DMS53 (cell line): Measurements from ENCODE around the gene MYT1.

ENCODE experiments used
- DNase-seq: peaks from one replicate; lab custom pipeline; 2025; lab: John Stamatoyannopoulos, UW

The MYT1 gene

GRCh38 chr20:64193058-64193457 lies 28.8 kb downstream of the MYT1 start:
- no peak for DNase-seq

DNA sequence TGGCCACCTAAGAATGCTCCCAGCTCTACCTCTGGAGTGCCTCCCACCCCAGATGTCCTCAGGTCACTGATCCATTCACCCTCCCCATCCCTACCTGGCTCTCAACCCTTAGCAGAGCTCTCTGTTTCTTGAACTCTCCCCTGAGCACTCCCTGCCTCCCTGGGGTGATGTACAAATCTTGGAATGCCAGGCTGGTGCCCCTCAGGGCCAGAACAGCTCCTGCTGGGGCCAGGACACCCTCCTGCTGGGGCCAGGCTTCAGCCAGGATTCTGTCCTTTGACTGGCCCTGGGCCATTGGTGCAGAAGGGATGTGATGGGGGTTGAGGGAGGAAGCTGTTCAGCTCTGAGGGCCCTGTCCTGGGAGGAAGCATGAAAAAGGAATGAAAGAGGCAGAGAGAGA lies 30.0 kb downstream of the MYT1 start:
- DNase-seq = no peak

GRCh38 chr20:64196309-64196708 lies 32.1 kb downstream of the MYT1 start:
- DNase-seq = no peak

DNA sequence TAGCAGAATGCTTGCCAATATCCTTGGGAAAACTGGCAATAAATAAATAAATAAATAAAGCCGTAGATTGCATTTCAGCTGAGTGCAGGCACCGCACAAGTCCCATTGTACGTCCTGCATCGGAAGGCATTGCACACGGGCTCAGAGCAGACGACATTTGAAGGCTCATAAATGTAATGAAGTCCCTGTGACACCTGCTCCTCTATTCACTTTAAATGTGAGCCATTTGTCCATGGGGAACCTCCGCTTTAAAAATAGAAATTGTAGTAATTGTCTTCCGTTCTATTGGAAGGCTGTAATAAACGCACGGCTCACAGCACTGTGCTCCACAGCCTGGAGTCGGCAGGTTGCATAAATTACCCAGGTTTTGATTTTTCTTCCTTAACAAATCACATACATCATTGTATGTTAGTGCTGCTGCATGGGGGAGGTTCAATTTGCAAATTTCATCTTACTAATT lies 32.6 kb downstream of the MYT1 start:
- no peak for DNase-seq

DNA sequence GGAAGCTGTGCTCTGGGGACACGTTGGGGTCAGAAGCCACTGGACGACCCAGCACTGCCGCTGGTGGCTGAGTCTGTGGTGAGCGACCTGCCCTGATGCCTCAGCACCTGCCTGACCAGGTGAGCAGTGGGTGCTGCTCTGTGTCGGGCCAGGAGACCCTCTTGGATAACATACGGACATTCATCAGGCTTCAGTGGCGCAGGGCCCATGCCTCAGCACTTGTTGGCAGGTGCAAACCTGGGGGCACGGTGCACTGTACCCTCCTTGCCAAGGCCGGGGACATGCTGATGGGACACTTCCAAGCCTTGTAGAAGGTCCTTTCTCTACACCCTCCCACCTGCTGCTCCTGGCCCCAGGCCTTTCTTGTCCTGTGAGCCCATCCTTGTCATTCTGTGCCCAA lies 34.1 kb downstream of the MYT1 start:
- DNase-seq = no peak

GRCh38 chr20:64199395-64199794 lies 35.1 kb downstream of the MYT1 start:
- no peak for DNase-seq

DNA sequence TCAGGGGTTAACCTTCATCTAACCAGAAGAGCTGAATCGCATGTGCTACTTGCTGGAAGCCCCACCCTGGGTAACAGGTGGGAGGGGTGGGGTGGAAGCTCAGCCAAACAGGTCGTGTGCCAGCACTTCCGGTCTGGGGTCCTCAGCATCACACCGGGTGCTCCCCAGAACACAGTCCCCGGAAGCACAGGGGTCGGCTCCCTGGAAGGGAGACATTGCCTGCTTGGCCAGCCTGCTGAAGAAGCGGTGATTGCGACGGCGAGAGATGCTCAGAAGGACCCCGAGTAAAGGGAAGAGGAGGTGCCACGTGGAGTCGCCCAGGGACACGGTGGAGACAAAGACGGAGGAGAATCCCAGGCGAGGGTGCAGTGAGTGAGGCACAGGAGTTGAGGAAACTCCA lies 36.5 kb downstream of the MYT1 start:
- DNase-seq = no peak

DNA sequence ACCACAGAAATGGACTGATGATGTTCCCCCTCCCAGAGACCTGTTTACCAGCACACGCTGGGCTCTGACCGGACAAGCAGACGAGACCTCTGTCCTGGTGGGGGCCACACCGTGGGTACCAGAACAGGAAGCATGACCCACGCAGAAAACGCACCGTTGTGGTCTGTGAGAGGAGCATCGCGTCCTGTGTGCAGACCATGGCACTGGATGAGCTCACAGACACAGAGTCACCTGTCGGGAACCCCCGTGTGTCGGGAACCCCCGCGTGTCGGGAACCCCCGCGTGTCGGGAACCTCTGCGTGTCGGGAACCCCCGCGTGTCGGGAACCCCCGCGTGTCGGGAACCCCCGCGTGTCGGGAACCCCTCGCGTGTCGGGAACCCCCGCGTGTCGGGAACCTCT lies 37.4 kb downstream of the MYT1 start:
- DNase-seq = no peak

- no peak for DNase-seq
Observed at GRCh38 chr20:64203037-64203777, 39.0 kb downstream of the MYT1 start.

- no peak for DNase-seq
Observed at GRCh38 chr20:64205611-64206026, 41.4 kb downstream of the MYT1 start.

DNA sequence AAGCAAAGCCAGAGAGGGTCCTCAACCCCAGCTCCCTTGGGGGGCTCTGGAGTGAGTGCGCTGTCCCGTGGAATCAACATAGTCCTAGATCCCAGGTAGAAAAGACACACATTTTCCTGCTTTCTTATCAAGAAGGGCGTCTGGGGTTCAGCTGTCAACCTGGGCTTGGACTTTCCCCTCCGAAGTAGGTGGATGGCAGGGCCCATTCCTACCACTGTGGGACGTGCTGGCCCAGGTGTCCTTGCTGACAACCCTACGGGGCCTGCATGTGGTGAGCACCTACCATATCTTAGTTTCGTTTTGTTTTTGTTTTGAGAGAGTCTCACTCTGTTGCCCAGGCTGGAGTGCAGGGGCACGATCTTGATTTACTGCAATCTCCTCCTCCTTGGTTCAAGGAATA lies 42.4 kb downstream of the MYT1 start:
- DNase-seq = no peak

DNA sequence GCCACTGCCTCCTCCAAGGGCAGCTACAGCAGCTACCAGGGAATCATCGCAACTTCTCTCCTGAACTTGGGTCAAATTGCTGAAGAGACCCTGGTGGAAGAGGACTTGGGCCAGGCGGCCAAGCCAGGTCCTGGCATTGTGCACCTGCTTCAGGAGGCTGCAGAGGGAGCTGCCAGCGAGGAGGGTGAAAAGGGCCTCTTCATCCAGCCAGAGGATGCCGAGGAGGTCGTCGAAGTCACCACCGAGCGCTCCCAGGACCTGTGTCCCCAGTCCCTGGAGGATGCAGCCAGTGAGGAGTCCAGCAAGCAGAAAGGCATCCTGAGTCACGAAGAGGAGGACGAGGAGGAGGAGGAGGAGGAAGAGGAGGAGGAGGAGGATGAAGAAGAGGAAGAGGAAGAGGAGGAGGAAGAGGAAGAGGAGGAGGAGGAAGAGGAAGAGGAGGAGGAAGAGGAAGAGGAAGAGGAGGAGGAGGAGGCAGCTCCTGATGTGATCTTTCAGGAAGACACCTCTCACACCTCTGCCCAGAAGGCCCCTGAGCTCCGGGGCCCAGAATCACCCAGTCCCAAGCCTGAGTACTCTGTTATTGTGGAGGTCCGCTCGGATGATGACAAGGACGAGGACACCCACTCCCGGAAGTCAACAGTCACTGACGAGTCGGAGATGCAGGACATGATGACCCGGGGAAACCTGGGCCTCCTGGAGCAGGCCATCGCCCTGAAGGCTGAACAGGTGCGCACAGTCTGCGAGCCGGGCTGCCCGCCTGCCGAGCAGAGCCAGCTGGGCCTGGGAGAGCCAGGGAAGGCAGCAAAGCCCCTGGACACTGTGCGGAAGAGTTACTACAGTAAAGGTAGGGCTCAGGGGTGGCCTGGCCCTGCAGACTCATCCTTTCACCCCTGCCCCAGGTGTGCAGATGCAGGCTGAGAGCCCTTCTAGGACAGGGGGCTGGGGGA lies 43.7 kb downstream of the MYT1 start:
- no peak for DNase-seq

DNA sequence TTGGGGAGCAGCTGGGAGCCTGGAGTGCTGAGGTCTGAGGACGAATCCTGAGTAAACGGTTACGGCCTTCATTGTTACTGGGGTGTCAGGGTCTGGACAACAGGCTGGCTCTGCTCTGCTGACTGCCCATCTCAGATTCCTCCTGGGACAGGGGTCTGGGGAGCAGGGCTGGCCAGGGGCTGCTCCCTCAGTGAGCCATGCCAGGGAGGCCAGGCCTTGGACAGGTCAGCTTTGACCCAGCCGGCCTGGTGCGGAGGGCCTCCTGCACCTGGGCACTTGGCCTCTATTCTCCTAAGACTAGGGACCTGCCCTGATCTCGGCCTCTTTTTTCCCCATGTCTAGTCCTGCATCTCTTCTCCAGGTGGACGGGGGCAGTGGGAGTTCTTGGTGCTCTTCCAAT lies 44.9 kb downstream of the MYT1 start:
- no peak for DNase-seq

DNA sequence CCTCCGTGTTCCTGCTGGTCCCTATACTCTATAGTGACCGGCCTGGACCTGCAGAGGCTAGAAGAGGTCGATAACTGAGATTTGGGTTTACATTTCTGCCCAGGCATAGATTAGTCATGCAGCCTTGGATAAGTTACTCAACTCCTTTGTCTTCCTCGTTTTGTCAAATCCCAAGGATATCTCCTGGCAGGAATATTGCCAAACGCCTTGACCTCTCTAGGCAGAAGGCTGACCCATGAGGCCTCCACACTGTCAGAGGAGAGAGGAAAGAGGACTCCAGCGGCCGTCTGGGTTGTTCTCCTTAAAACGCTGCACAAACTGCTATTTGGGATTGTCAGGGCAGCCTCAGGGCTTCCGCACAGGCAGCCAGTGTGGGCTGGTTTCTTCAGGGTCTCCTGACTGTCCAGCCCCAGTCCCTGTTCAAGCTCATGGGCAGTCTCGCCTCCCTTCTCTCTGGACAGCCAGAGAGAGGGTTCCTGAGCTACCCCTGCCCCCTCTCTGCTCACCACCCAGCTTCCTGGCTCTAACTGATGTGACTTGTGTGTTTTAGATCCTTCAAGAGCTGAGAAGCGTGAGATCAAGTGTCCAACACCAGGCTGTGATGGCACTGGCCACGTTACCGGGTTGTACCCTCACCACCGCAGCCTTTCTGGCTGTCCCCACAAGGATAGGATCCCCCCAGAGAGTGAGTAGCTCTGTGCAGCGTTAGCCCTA lies 46.6 kb downstream of the MYT1 start:
- no peak for DNase-seq

DNA sequence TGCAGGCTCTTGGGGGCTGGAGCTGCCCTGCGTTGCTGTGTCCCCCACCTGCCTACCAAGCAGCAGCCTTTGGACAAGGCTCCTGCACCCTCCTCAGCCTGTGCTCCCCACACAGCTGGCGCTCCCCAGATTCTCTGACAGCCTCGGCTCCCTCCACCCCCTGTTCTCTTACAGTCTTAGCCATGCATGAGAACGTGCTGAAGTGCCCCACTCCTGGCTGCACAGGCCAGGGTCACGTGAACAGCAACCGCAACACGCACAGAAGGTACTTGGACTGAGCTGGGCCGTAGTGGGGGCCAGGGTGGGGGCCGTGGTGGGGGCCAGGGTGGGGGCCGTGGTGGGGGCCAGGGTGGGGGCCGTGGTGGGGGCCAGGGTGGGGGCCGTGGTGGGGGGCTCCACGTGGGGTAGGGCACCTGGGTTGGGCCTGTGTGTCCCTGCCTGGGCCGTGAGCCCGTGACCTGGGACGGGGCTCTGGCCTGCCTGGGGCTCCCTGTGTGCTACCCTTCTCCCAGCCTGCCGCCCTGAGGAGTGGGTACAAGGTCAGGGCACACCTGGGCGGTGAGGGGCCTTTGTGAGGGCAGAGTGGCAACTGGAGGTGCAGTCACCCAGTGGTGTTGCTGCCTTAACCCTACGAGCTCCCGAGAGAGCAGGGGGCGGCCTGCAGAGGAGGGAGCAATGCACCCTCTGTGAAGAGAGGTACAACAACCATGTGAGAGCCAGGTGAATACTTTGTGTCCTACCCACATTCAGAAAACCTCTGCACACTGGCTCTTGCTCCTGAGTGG lies 47.8 kb downstream of the MYT1 start:
- DNase-seq = no peak

DNA sequence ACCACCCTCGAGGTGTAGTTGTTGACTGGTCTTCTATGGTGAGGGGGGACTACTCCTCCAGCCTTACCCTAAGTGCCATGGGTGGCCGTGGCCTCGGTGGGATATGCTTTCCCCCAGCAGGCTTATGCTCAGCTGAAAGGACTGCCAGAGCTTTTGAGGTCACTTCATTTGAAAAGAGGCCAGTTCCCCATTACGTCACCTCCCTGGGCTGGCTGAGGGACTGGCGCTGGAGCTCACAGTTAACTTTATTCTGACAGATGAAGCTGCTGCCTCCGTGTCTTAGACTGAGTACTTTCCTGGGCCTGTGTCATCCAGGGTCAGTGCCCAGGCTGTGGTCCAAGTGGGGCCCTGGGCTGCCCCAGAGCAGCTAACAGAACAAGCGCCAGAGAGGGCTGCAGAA lies 48.5 kb downstream of the MYT1 start:
- no peak for DNase-seq

DNA sequence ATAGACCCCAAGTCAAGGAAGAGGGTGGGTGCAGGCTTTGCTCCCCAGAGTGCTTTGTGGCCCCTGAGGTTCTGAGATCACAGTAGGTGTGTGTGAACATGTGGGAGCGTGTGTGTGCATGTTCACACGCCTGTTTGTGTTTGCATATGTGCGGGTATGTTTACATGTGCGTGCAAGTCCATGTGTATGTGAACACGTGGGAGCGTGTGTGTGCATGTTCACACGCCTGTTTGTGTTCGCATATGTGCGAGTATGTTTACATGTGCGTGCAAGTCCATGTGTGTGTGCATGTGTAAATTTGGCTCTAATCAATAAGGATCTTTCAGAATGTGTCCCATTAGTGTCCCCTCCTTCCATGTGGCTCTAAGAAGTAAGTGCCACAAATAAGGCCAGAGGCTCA lies 49.9 kb downstream of the MYT1 start:
- DNase-seq = no peak

DNA sequence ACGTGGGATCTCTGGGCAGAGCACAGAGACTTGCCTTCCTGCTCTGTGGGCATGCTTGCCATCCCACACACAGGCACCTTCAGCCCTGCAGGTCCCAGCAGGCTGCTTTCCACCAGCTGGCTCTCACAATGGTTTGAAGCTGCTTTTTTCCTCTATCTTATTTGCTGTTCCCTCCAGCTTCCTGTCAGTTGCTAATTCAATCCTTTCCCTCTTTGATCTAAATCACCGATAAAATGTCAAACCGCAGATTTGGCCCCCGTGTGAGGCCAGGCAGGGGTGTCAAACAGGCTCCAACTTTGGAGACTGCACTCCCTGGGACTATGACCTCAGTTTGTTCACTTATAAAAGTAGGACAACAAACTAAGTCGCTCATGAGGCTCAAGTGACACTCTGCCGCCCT lies 50.7 kb downstream of the MYT1 start:
- no peak for DNase-seq

DNA sequence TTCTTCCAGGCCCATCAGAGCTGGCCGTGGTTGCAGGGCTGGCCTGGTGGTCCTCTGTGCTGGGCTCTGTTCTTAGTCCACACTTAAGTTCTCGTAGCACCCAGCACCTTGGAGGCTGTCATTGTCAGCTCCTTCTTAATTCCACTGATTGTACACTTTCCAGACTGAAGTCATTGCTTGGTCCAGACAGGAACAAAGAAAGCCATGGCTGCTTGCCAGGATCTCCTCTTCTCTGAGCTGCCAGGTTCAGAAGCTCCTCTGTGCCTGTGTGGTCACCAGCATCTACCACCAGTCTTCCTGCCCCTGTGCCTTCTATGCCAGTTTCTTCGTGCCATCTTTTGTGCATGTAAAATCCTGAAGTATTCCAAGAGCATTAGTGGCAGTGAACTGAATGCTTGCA lies 51.8 kb downstream of the MYT1 start:
- peak; percentile 16 for DNase-seq

DNA sequence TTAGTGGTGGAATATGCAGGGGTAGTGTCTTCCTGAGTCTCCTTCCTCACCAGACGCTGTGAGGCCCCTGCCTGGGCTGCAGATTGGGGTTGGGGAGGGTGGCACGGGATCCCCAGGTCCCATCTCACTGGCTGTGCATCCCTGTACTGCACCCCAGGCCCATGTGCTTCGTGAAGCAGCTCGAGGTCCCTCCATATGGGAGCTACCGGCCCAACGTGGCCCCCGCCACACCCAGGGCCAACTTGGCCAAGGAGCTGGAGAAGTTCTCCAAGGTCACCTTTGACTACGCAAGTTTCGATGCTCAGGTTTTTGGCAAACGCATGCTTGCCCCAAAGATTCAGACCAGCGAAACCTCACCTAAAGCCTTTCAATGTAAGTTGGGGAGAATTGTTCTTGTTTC lies 52.7 kb downstream of the MYT1 start:
- no peak for DNase-seq

GRCh38 chr20:64217539-64218221 lies 53.4 kb downstream of the MYT1 start:
- DNase-seq = no peak
